Islet precursor cell (in vitro differentiated cells): Measurements from ENCODE around the gene NCCRP1.

ENCODE experiments used
- DNase-seq: peaks from one replicate; pipeline ENCODE4 v3.0.0-alpha.2; 2018

NCCRP1 gene

GRCh38 chr19:39181500-39182173 is 15.1 kb upstream of the NCCRP1 start:
- no peak for DNase-seq

- DNase-seq, result no peak
Measured at GRCh38 chr19:39182174-39182505, 14.6 kb upstream of the NCCRP1 start.

- DNase-seq, result no peak
Measured at GRCh38 chr19:39183104-39183503, 13.7 kb upstream of the NCCRP1 start.

GRCh38 chr19:39186391-39186790 is 10.4 kb upstream of the NCCRP1 start:
- DNase-seq, result no peak

- DNase-seq, result peak; percentile 61
Measured at GRCh38 chr19:39187552-39187943, 9.2 kb upstream of the NCCRP1 start.

- no peak for DNase-seq
Measured at GRCh38 chr19:39188960-39189359, 7.8 kb upstream of the NCCRP1 start.

GRCh38 chr19:39190768-39191167 is 6.0 kb upstream of the NCCRP1 start:
- DNase-seq, result peak; percentile 37

- no peak for DNase-seq
Measured at GRCh38 chr19:39192846-39193245, 3.9 kb upstream of the NCCRP1 start.

GRCh38 chr19:39193803-39194202 is 3.0 kb upstream of the NCCRP1 start:
- DNase-seq, result peak; percentile 67

- peak; percentile 54 for DNase-seq
Measured at GRCh38 chr19:39194832-39195542, 1.8 kb upstream of the NCCRP1 start.

GRCh38 chr19:39195755-39196154 is 1.0 kb upstream of the NCCRP1 start:
- no peak for DNase-seq

GRCh38 chr19:39196320-39196719 is 444 bp upstream of the NCCRP1 start:
- DNase-seq, result no peak

GRCh38 chr19:39197808-39198207 is 1.0 kb downstream of the NCCRP1 start:
- no peak for DNase-seq

GRCh38 chr19:39199025-39199424 is 2.3 kb downstream of the NCCRP1 start:
- DNase-seq, result no peak

GRCh38 chr19:39200066-39200802 is 3.5 kb downstream of the NCCRP1 start:
- no peak for DNase-seq

GRCh38 chr19:39200803-39201115 is 4.0 kb downstream of the NCCRP1 start:
- DNase-seq, result no peak

GRCh38 chr19:39202998-39203355 is 6.2 kb downstream of the NCCRP1 start:
- DNase-seq, result no peak

- DNase-seq, result no peak
Measured at GRCh38 chr19:39203372-39204341, 6.9 kb downstream of the NCCRP1 start, which contains the start of gene SYCN. Gene SYCN (minus strand): TSS chr19:39204263. CDS start chr19:39204254, 9 bp downstream.

- no peak for DNase-seq
Measured at GRCh38 chr19:39205449-39205764, 8.6 kb downstream of the NCCRP1 start.

- no peak for DNase-seq
Measured at GRCh38 chr19:39206122-39206521, 9.4 kb downstream of the NCCRP1 start.

GRCh38 chr19:39207293-39207836 is 10.6 kb downstream of the NCCRP1 start:
- DNase-seq, result no peak

- DNase-seq, result no peak
Measured at GRCh38 chr19:39208175-39208795, 11.5 kb downstream of the NCCRP1 start.
